ENCODE data around the gene KIAA0040. TPM values are rescaled to one million over a fixed set of nuclear protein-coding genes. Genes with fewer than 3 reads are reported as not detected.

The KIAA0040 gene
- total RNA-seq, 1 experiment from 2014 or later, result 5.0 TPM

- peaks cover 4 to 5% of the 10 kb centered on the region in 2 experiments; a peak in 1 of 4 replicates for H3K4me1 Mint-ChIP-seq
- no peaks in the 10 kb centered on the region for H3K9me3 ChIP-seq (ENCODE audit: control insufficient read depth, low read depth, low read length)
- H3K4me2 ChIP-seq (ENCODE audit: insufficient read depth, insufficient read length, low read length), result no peak overlapping the region
- H2BK120ac ChIP-seq (ENCODE audit: low read depth, low read length, poor library complexity, severe bottlenecking), result no peak overlapping the region
- H3K27ac ChIP-seq (ENCODE audit: insufficient read length, low read depth, low read length), result no peak overlapping the region
- H3K14ac ChIP-seq (ENCODE audit: insufficient read depth, low read length), result no peak overlapping the region
- H4K91ac ChIP-seq (ENCODE audit: insufficient read length, low read depth, low read length), result no peak overlapping the region
- H3K23me2 ChIP-seq (ENCODE audit: insufficient read length, low read depth, low read length, poor library complexity, severe bottlenecking), result peaks cover under 1% of the 10 kb centered on the region
- H3K9me3 Mint-ChIP-seq, result no peaks in the 10 kb centered on the region
- TF ChIP-seq CTCF (conservative IDR thresholded peaks at IDR 0.05), result no peak
- H3K27ac Mint-ChIP-seq, result no peak overlapping the region
- H2BK15ac ChIP-seq (ENCODE audit: low read depth, low read length), result no peak overlapping the region
- no peak for DNase-seq
- H3K79me2 ChIP-seq (ENCODE audit: insufficient read depth, low read length), result no peaks in the 10 kb centered on the region
- no peak overlapping the region for H2AK5ac ChIP-seq (ENCODE audit: insufficient read length, low read length)
- no peak overlapping the region for H3K56ac ChIP-seq (ENCODE audit: insufficient read length, low read depth, low read length)
- no peak overlapping the region for H2BK12ac ChIP-seq (ENCODE audit: insufficient read length, low read depth, low read length)
- H2AFZ ChIP-seq (ENCODE audit: low read length), result no peak overlapping the region
- no peak overlapping the region for H3T11ph ChIP-seq (ENCODE audit: low read length)
- H3K4me1 ChIP-seq (ENCODE audit: insufficient read depth, low read length), result no peaks in the 10 kb centered on the region
- H3K9ac ChIP-seq (ENCODE audit: extremely low read depth, insufficient read length, low read length), result no peak overlapping the region
- H2BK5ac ChIP-seq (ENCODE audit: insufficient read length, low read length), result no peak overlapping the region
- H3K4me3 Mint-ChIP-seq, result no peak overlapping the region
- H3K27me3 ChIP-seq (ENCODE audit: insufficient read depth, low read length), result peaks cover 2% of the 10 kb centered on the region; the same call in 1 of the 2 replicates
- no peak overlapping the region for H3K18ac ChIP-seq (ENCODE audit: insufficient read length, low read depth, low read length)
- no peak overlapping the region for H4K8ac ChIP-seq (replicated peaks; ENCODE audit: insufficient read length, low read depth, low read length)
- no peaks in the 10 kb centered on the region for H3K36me3 Mint-ChIP-seq (ENCODE audit: insufficient read depth in 1 of 3, low read depth in 3 of 3)
- H3K27me3 Mint-ChIP-seq (ENCODE audit: low read depth), result peaks cover 26% of the 10 kb centered on the region
- H2BK20ac ChIP-seq (ENCODE audit: low read depth, low read length, poor library complexity, severe bottlenecking), result no peak overlapping the region
- no peak overlapping the region for H3K4ac ChIP-seq (ENCODE audit: low read depth, low read length)
- H4K20me1 ChIP-seq (ENCODE audit: control insufficient read depth, insufficient read depth, insufficient read length), result no peaks in the 10 kb centered on the region
- no peak overlapping the region for H4K5ac ChIP-seq (ENCODE audit: insufficient read length, low read depth, low read length)
- no peak overlapping the region for H3K23ac ChIP-seq (ENCODE audit: insufficient read length, low read depth, low read length)
- H3K79me1 ChIP-seq (ENCODE audit: insufficient read depth, low read depth, low read length, poor library complexity, severe bottlenecking), result no peaks in the 10 kb centered on the region
These were observed 5.8 kb upstream of the KIAA0040 start for GRCh38 chr1:175198332-175198731.

Data from H9 (cell line).